GM12878 (cell line): ENCODE data around the gene HIVEP3. TPM values are rescaled to one million over a fixed set of nuclear protein-coding genes. Genes with fewer than 3 reads are reported as not detected.
A peak's percentile ranks its signal among the peaks of the same experiment; 100 is the strongest.

Source experiments
- ATAC-seq: fragments of 200-7000 bp; cut with Tn5 transposase; 3 replicates; pipeline ENCODE4 v1.9.1; 2020; ENCODE audit warnings: mild to moderate bottlenecking, moderate library complexity
- BruUV-seq: library from RNA; stranded (reverse); fragments of 400-500 nt; replicated peaks from 2 replicates; lab custom pipeline; 2021; lab: Mats Ljungman, UMichigan
- CTCF ChIA-PET: fragments of 300-600 bp; sonication (Branson Sonifier 250); formaldehyde crosslinking; extraction: SDS; loops from one replicate; lab custom pipeline; 2021; ENCODE audit warnings: inconsistent platforms; lab: Yijun Ruan, JAX
- POLR2A ChIA-PET: fragments of 350-600 bp; formaldehyde crosslinking; extraction: SDS; loops from one replicate; lab custom pipeline; 2021; ENCODE audit warnings: inconsistent platforms; lab: Charles Lee
- RAD21 ChIA-PET: fragments of 300-600 bp; sonication (Branson Sonifier 250); formaldehyde crosslinking; loops from one replicate; lab custom pipeline; 2023; ENCODE audit warnings: antibody characterized with exemption; ENCODE audit not compliant: unreplicated experiment; lab: Charles Lee
- SMC1A ChIA-PET: fragments of 300-600 bp; sonication (Branson Sonifier 250); formaldehyde crosslinking; loops from one replicate; lab custom pipeline; 2023; ENCODE audit not compliant: unreplicated experiment, uncharacterized antibody; lab: Charles Lee
- DNase-seq: peaks from one replicate; pipeline ENCODE4 v3.0.0-alpha.2; 2011; ENCODE audit warnings: low read depth, low spot score
- FAIRE-seq: peaks from 3 replicates; lab custom pipeline; 2011; peaks lifted over from hg19 to GRCh38; lab: Jason Lieb, UNC
- H2AFZ ChIP-seq: 2 replicates; pipeline ENCODE4 v1.6.0; 2011; ENCODE audit warnings: low read depth, low read length, control low read depth; ENCODE audit not compliant: control insufficient read depth
- H3K27ac ChIP-seq: 2 replicates; pipeline ENCODE4 v1.5.1; 2011; ENCODE audit warnings: control low read depth; ENCODE audit not compliant: control insufficient read depth, insufficient read depth
- H3K27me3 ChIP-seq, 2 experiments: replicated peaks in 1 of 2; 2 replicates each; pipeline versions ENCODE4 v1.6.0 to v1.6.1; 2011; ENCODE audit warnings: low read length in 1 of 2; ENCODE audit not compliant: control insufficient read depth in 2 of 2, insufficient read depth in 2 of 2
- H3K36me3 ChIP-seq, 2 experiments: 2 replicates each; pipeline ENCODE4 v1.5.1; 2011; ENCODE audit warnings: low read length in 1 of 2; ENCODE audit not compliant: control insufficient read depth in 2 of 2, insufficient read depth in 2 of 2
- H3K4me1 ChIP-seq: 2 replicates; pipeline ENCODE4 v1.6.1; 2011; ENCODE audit warnings: mild to moderate bottlenecking, low read length, moderate library complexity, mixed read lengths; ENCODE audit not compliant: control insufficient read depth, insufficient read depth
- H3K4me2 ChIP-seq: 2 replicates; pipeline ENCODE4 v1.6.0; 2011; ENCODE audit warnings: control low read depth; ENCODE audit not compliant: control insufficient read depth, insufficient read depth
- H3K4me3 ChIP-seq: fragments of 200-600 bp; sonication (generic); 2 replicates; pipeline ENCODE4 v1.5.1; 2016
- H3K79me2 ChIP-seq: 2 replicates; pipeline ENCODE4 v1.6.0; 2011; ENCODE audit warnings: low read length; ENCODE audit not compliant: control insufficient read depth, insufficient read depth
- H3K9ac ChIP-seq: 2 replicates; pipeline ENCODE4 v1.8.0; 2011; ENCODE audit warnings: low read length, control low read depth, mixed read lengths; ENCODE audit not compliant: control insufficient read depth, insufficient read depth
- H3K9me3 ChIP-seq: replicated peaks from 3 replicates; pipeline ENCODE4 v1.5.1; 2011; ENCODE audit warnings: mild to moderate bottlenecking, low read length; ENCODE audit not compliant: control insufficient read depth, insufficient read depth
- H4K20me1 ChIP-seq: 2 replicates; pipeline ENCODE4 v1.6.0; 2011; ENCODE audit not compliant: control insufficient read depth, insufficient read depth
- HDGF ChIP-seq: fragments of 450-650 bp; IDR thresholded peaks from 2 replicates; pipeline ENCODE4 v1.6.1; 2016; ENCODE audit warnings: antibody characterized with exemption
- NFIC ChIP-seq: IDR thresholded peaks from 2 replicates; pipeline ENCODE4 v1.6.1; 2012; ENCODE audit warnings: low read depth, mild to moderate bottlenecking, inconsistent platforms, low read length, moderate library complexity
- NFXL1 ChIP-seq: fragments of 450-650 bp; IDR thresholded peaks from 2 replicates; pipeline ENCODE4 v1.6.1; 2017; ENCODE audit warnings: antibody characterized with exemption, mild to moderate bottlenecking, borderline replicate concordance
- RAD21 ChIP-seq: IDR thresholded peaks from 2 replicates; pipeline ENCODE4 v1.6.1; 2011; ENCODE audit warnings: mild to moderate bottlenecking, low read depth, low read length, moderate library complexity; ENCODE audit not compliant: insufficient read depth
- RUNX3 ChIP-seq: IDR thresholded peaks from 2 replicates; pipeline ENCODE4 v1.6.1; 2012; ENCODE audit warnings: low read length, inconsistent platforms
- ZBED1 ChIP-seq: IDR thresholded peaks from 2 replicates; pipeline ENCODE4 v1.6.1; 2016; ENCODE audit warnings: borderline replicate concordance
- ZNF622 ChIP-seq: fragments of 450-650 bp; IDR thresholded peaks from 2 replicates; pipeline ENCODE4 v1.6.1; 2017; ENCODE audit warnings: mild to moderate bottlenecking, inconsistent platforms
- WGBS: methylation state at CpG from one replicate; pipeline ENCODE4 v1.1.6; 2016; ENCODE audit warnings: low lambda C conversion rate; ENCODE audit not compliant: insufficient replicate concordance, insufficient coverage; ENCODE audit errors: missing lambda C conversion rate; 5-methylcytosine and 5-hydroxymethylcytosine counted together
- in situ Hi-C: fragments of 300-500 bp; cut with MboI; formaldehyde crosslinking; loops from 9 replicates; pipeline ENCODE4 v1.14.3; 2018; ENCODE audit warnings: mixed read lengths
- intact Hi-C: fragments of 100-400 bp; cut with micrococcal nuclease; formaldehyde crosslinking; loops from one replicate; pipeline ENCODE4 v1.14.2; 2022; ENCODE audit not compliant: unreplicated experiment
- polyA plus RNA-seq, 11 experiments: library from polyadenylated mRNA; depleted of rRNA in 4 of 11; unstranded in 6 of 11; stranded (reverse) in 5 of 11; fragments of >200 nt; fragmentation: Nextera tagmentation in 4 of 11; fragmentation: Illumina TruSeq in 1 of 11; extraction: Ambion mirVana in 4 of 11; extraction: Trizol in 1 of 11; gene quantifications; 1 replicate in 1 of 11; 2 replicates in 10 of 11; pipeline versions ENCODE4 v1.2.1 to v1.2.3, GENCODE V29; 2011 to 2016; ENCODE audit warnings: inconsistent platforms in 2 of 11, missing spikeins in 2 of 11, low read depth in 1 of 11
- total RNA-seq, 4 experiments: library from RNA; depleted of rRNA in 3 of 4; stranded (reverse); fragments of >200 nt in 3 of 4; fragmentation: Illumina TruSeq in 1 of 4; extraction: Trizol in 1 of 4; gene quantifications; 2 replicates each; pipeline versions ENCODE4 v1.2.1 to v1.2.3, GENCODE V29; 2013 to 2021

The HIVEP3 gene
- total and polyA plus RNA-seq, 10 of the 15 experiments (the other 5 are each of a cell fraction or from before 2014, with no cell fraction given) = 1.8 to 13.6 (median 3.8) TPM

GRCh38 chr1:41780322-41780721 lies 138.4 kb downstream of the HIVEP3 start (continued):
- no peak for TF ChIP-seq NFXL1

DNA sequence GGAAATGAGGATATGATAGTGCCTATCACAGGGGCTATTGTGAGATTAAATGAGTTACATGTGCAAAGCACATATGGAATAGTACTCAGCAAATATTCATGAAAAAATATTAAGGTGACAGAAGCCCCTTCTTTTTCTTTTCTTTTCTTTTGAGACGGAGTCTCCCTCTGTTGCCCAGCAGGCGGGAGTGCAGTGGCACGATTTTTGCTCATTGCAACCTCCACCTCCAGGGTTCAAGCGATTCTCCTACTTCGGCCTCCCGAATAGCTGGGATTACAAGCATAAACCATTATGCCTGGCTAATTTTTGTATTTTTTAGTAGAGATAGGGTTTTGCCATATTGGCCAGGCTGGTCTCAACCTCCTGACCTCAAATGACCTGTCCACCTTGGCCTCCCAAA lies 139.4 kb downstream of the HIVEP3 start:
- Histone ChIP-seq H3K9me3 (no peaks in the 10 kb centered on the region), H3K9ac (no peak overlapping the region), H3K27ac (no peak overlapping the region), H3K4me3 (no peak overlapping the region), H2AFZ (no peak overlapping the region), H3K79me2 (no peaks in the 10 kb centered on the region), H3K4me2 (no peak overlapping the region), H3K36me3 (no peaks in the 10 kb centered on the region; a peak in 1 of 4 replicates), H3K27me3 (no peaks in the 10 kb centered on the region), H4K20me1 (no peaks in the 10 kb centered on the region), H3K4me1 (no peaks in the 10 kb centered on the region)
- BruUV-seq = no TSS peak
- POLR2A ChIA-PET = no interaction called here
- FAIRE-seq = no peak
- DNase-seq = no peak
- no peak for ATAC-seq
- TF ChIP-seq ZNF622 = no peak
- TF ChIP-seq HDGF = no peak
- no peak for TF ChIP-seq RUNX3
- no peak for TF ChIP-seq ZBED1
- peak; percentile 36; the same call in 1 of the 2 replicates for TF ChIP-seq RAD21
- no peak for TF ChIP-seq NFIC
- in situ Hi-C loops = no loop called here
- intact Hi-C loops = loop anchor here (1.0 kb wide), 1 partner anchor 205 kb away; no protein-coding TSS in a partner anchor
- RAD21 ChIA-PET = no interaction called here
- 68% methylated on average over 6 of the region's 6 CpGs for WGBS
- CTCF ChIA-PET = interaction anchor here (0.8 kb wide), 1 partner anchor 21 kb away, joined by 3 read pairs; no protein-coding TSS in a partner anchor
- SMC1A ChIA-PET = no interaction called here
